GM21390 (cell line): ENCODE measurements around the gene BBS7.

Experiments used
- ATAC-seq: cut with Tn5 transposase; IDR thresholded peaks from one replicate; pipeline ENCODE4 v1.9.1; 2021; ENCODE audit not compliant: unreplicated experiment

BBS7 gene

GRCh38 chr4:121869841-121870822, at the start of gene BBS7:
TSS of gene BBS7 (minus strand) at chr4:121870474. CDS start at chr4:121870313, 161 bp downstream.
- peak; percentile 99 for ATAC-seq

GRCh38 chr4:121913667-121914066, 43.4 kb upstream of the BBS7 start:
- no peak for ATAC-seq

- no peak for ATAC-seq
Observed at GRCh38 chr4:121908346-121908745, 38.1 kb upstream of the BBS7 start.

DNA sequence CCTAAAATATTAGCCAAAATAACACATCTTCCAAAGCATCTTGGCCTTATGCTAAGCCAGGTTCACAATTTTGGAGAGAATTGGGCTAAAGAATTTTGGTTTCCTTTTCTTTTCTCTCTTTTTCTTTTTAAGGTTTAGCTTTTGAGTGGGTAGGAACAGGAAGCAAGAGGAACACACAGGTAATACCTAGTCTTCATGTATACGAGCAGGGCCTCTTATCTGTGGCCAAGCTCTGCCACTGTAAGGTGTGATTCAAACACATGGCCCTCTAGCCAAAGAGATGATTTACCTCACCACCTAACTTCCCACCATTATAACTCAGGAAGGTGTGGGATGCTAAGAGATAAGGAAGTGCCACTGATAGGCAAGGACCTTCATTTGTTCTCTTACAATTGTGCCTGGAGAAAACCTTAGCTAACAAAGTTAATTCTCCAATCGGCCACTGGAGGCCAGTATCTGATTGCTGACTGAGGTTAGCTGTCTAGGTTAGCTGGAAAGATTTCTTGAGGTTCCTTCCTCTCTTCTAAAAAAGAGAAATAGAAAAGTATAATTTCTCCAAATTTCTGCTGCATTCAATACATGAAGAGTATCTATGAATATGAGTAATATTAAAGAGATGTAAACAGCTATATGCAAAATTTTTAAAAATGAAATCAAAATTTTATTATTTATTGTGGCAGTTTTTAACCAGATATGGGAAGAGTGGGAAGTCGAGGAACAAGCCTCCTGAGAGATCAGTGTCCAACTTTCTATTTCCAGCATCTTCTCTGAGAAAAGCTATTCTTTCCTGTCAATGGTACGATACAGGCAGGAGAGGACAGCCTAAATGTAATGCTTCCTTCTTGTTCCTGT, 30.1 kb upstream of the BBS7 start:
- peak; percentile 95 for ATAC-seq

- no peak for ATAC-seq
Observed at GRCh38 chr4:121898150-121898549, 27.9 kb upstream of the BBS7 start.

- ATAC-seq, result no peak
Observed at GRCh38 chr4:121888134-121888533, 17.9 kb upstream of the BBS7 start.

GRCh38 chr4:121885115-121885514, 14.8 kb upstream of the BBS7 start:
- no peak for ATAC-seq

DNA sequence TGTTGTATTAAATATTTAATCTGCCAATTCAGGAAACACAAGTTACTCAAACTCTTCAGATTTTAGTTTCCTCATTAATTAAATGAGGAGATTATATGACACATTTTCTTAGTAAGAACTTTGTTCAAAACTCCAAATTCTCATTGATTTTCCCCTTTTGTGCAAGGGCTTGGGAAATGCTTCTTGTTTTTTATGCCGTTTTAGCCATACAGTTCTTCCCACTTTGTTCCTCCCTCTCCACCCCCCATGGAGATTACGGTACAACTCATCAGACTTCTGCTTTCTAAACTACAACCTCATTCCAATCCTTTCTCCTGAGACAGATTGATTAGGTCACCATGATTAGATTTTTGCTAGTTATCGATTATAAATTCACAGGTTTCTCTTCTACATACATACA, 10.9 kb upstream of the BBS7 start:
- no peak for ATAC-seq

GRCh38 chr4:121879135-121879534, 8.9 kb upstream of the BBS7 start:
- no peak for ATAC-seq

DNA sequence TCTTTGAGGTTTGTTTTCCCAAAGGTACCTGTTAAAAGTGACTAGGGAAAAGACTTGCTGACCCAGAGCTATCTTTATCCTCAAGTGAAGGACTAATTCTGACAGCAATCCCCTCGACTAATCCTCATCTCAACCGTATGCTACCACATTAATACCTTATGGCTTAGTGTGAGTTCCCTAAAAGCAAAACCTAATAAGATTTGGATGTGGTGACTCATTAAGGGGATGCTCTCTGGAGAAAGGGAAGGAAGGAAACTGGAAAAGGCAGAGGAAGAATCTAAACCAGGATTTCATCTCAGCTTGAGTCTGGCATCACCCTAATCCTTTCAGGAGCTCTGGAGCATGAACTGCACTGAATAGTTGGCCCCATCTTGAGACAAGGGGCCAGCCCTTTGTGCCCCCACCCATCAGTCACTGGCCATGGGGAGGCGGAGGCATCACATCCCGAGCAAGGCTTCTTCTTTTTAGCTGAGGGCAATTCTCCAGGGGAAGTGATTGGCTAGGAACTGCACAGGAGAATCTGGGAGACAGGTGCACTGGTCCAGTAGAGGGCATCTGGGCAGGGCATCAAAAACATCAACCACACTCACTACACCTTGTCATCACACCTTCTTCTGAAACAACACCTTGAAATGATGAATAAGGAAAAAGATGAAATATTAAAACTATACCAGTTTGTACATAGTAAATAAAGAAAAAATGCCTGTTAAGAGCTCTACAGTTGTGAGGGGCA, 6.9 kb upstream of the BBS7 start:
- ATAC-seq, result no peak

- ATAC-seq, result no peak
Observed at GRCh38 chr4:121876070-121876469, 5.8 kb upstream of the BBS7 start.

GRCh38 chr4:121875652-121876051, 5.4 kb upstream of the BBS7 start:
- ATAC-seq, result no peak

GRCh38 chr4:121873604-121874003, 3.3 kb upstream of the BBS7 start:
- peak; percentile 21 for ATAC-seq

DNA sequence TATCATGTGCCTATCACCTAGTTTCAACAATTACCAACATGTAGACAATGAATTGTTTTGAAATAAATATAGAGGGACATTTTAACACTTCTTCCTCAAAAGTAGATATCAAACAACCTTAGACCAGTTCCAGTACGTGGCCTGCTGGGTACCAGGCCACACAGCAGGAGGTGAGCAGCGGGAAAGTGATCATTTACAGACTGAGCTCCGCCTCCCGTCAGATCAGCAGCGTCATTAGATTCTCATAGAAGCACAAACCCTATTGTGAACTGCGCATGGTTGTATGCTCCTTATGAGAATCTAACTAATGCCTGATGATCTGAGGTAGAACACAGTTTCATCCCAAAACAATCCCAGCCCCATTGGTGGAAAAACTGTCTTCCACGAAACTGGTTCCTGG, 6.5 kb downstream of the BBS7 start:
- no peak for ATAC-seq

DNA sequence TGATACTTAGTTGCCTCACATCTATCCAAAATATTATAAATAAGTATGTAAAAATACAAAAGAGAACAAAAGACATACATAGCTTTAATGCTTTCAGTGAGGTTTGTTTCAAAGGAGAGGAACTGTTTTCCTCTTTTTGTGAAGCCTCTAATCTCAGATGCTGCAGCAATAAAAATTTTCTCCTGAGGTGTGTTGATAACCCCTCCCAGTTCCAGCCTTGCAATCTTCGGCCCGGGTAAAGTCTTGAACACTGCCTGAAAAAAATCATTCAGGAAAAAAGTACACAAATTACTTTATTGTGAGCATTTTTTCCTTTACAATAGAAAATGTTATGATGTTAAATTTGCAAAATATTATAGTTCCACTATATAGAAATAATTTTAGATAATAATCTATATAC, 8.8 kb downstream of the BBS7 start:
- no peak for ATAC-seq

DNA sequence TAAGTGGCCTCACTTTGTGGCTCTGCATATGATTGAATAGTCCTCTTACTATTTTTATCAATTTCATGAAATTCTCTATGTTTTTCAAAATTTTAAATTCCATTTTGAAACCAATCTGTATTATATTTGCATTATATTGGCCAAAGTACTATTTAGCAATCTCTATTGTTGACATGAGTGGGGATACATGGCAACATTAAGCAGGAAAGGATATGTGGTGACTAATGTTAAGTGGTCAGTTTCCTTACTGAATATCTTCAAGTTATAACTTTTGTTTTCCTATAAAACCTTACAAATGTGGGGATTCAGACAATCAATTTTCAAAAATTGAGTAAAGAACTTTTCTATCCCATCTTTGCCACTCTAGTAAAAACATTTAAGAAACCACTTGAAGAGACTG, 10.2 kb downstream of the BBS7 start:
- ATAC-seq, result no peak

GRCh38 chr4:121851354-121851753, 18.9 kb downstream of the BBS7 start:
- no peak for ATAC-seq

DNA sequence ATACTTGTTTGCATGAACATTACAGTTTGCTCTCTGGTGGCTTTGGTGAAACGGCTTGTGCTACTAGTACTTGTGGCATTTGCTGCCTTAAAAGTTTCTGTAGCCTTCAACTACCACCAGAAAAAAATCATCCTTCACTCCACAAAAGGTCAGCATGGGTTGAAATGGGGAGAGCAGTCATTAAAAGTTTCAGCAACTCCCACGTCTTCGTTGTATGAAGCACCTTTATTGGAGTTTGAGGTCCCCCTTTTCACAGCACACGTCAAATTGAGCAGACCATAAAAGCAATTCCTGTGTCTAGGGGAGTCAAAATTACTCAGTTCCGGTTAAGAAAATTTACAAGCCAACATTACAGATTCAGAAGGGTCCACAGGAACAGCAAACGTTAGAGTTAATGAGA, 23.6 kb downstream of the BBS7 start:
- no peak for ATAC-seq

DNA sequence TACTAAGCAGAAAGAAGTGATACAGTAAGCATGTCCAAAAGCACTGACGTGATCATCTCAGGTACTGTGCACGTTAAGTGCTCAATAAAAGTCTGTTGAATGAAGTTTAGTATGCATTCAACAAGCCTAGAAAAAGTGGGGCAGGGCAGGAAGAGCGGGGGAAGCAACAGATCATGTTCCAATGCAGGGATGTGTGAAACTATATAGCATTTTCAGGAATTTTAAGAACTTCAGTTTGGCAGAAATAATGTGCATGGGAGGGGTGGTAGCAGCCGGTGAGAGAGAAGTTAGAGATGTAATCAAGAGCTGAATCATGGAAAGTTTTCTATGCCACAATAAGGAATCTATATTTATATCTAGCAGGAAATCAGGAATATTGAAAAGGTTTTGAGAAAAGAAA, 27.4 kb downstream of the BBS7 start:
- no peak for ATAC-seq

DNA sequence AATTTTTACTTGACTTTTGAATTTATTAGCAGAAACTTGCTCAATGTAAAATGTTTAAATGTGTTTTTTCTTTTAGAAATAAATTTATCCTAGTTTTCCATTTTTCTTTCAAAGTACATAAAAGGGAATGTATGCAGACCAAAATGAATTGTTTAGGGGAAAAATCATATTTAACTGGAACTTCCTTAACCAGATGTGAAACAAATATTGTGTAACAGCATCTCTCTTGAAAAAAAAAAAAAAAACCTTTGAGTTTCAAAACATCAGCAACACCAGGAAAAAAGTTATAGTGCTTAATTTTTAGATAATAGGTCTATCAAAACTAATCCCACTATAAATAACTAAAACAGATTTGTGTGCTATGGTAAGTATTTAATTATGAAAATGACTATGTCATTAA, 32.1 kb downstream of the BBS7 start:
- ATAC-seq, result no peak

GRCh38 chr4:121829511-121829910, 40.8 kb downstream of the BBS7 start:
- ATAC-seq, result no peak
